T-helper 2 cell treated with Interferon-gamma antibody and Interleukin-4, amounts not matched to agents 100 ng/mL and 5 ng/mL, for 36 hours (primary cell): ENCODE measurements around the gene RTN4RL1. TPM values are rescaled to one million over a fixed set of nuclear protein-coding genes. Genes with fewer than 3 reads are reported as not detected.

Source experiments
- intact Hi-C: fragments of 100-400 bp; cut with micrococcal nuclease; formaldehyde crosslinking; loops from one replicate; pipeline ENCODE4 v1.15.1; 2023
- total RNA-seq: library from RNA; stranded (reverse); gene quantifications from 2 replicates; pipeline ENCODE4 v1.2.3, GENCODE V29; 2022

RTN4RL1 gene
- total RNA-seq, result 0.61 and 0.64 TPM in 2 replicates

DNA sequence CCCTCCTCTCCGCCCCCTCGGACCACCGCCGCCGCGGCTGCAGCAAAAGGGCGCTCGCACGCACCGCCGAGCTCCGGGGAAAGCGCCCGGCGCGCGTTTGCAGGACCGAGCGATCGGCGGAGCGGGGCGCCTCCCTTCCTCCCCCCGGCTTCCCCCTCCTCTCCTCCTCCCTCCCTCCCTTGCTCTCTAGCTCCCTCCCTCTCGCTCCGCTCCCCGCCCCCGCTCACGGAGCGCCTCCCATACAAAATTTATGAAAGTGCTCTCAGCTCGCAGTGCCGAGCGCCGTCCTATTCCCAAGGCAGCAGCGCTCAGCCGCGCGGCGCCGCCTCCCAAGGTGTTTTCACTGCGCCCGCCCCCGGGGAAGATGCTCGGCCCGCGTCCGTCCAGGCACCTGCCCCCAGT is at the start of gene RTN4RL1:
Gene RTN4RL1 (minus strand): TSS at position 115 of the 402 bp plus-strand sequence. CDS start 469 bp downstream, outside the sequence.
- intact Hi-C loops, result loop anchor here (1.0 kb wide), 1 partner anchor 16 kb away; no protein-coding TSS in a partner anchor

DNA sequence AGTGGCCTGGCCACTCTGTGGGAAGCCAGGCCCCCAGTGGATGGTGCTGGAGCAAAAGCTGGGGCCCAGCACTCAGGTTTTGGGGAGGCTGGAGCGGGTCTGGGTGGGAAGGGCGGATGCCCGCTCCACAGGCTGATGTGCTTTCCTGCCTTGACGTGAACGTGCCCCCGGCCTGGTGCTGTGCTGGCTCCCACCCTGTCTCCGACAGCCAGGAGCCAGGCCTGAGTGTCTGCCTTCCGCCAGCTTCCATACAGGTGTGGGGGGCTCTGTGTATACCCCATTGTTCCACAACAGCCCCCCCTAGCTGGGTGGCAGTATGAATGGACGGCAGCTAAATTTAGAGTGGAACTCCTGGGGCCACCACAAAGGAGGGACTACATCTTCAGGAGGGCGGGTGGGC is 49.8 kb upstream of the RTN4RL1 start:
- intact Hi-C loops, result no loop called here

DNA sequence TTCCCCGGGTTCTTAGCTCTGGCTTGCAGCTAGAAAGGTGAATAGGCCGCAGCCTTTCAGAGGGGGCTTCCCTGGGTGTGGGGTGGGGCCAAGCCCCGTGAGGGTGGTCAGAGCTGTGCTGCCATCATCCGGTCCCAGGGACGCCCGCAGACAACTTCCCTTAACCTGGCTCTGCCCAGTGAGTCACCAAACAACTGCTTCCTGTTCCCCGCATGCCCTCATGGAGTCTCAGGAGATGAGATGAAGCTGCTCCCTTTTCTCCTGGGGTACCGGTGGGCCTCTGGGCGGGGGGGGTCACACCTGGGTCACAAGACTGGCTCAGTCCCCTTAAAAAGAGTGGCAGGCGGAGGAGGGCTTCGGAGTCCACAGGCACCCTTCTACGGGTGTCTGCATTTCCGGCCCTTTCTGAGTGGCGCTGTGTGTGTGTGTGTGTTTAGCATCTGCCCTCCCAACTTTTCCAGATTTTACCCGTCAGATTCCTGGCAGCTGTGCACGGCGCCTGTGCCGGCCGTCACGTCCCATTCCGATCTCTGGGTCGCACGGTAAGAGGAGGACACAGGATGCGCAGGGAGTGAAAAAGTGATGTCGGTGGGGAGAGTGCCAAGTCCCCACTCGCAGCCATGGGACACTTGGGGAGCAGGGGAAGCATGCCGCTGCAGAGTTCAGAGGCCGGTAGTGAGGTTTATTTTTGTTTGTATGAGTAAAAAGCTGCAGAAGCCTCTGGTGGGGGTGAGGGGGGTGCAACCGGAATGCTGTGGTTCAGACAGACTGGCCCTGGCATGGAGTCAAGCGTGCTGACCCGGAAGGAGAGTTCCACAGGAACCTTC is 46.5 kb upstream of the RTN4RL1 start:
- intact Hi-C loops, result loop anchor here (2.0 kb wide), 1 partner anchor 17 kb away; the partner anchor contains the start of gene HIC1

GRCh38 chr17:2071024-2071385 is 45.9 kb upstream of the RTN4RL1 start:
- intact Hi-C loops, result loop anchor here (2.0 kb wide), 1 partner anchor 16 kb away; the partner anchor contains the start of gene HIC1

GRCh38 chr17:2070241-2071023 is 45.3 kb upstream of the RTN4RL1 start:
- intact Hi-C loops, result loop anchor here (1.0 to 2.0 kb wide), 2 partner anchors 16 to 17 kb away; partner anchors contain the start of gene HIC1

GRCh38 chr17:2068519-2069051 is 43.5 kb upstream of the RTN4RL1 start:
- intact Hi-C loops, result no loop called here

- intact Hi-C loops, result no loop called here
These were observed 42.9 kb upstream of the RTN4RL1 start for GRCh38 chr17:2068031-2068518.

DNA sequence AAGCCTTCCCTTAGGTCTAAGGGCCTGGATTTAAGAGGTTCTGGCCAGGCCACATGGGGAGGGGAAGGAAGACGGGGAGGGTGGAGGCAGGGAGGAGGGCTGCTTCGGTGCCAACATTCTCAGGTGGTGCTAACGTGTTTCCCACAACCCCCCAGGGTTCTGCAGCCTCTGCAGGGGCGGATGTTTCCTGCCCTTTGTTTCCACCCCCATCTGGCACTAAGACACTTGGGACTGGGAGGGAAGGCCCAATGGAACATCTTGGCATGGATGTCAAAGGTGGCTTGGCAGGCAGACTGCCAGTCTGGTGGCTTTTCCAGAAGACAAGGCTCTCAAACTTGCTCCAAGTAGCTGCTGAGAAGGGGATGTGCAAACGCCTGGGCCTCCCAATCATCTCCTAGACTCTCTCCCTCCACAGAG is 42.5 kb upstream of the RTN4RL1 start:
- intact Hi-C loops, result no loop called here

DNA sequence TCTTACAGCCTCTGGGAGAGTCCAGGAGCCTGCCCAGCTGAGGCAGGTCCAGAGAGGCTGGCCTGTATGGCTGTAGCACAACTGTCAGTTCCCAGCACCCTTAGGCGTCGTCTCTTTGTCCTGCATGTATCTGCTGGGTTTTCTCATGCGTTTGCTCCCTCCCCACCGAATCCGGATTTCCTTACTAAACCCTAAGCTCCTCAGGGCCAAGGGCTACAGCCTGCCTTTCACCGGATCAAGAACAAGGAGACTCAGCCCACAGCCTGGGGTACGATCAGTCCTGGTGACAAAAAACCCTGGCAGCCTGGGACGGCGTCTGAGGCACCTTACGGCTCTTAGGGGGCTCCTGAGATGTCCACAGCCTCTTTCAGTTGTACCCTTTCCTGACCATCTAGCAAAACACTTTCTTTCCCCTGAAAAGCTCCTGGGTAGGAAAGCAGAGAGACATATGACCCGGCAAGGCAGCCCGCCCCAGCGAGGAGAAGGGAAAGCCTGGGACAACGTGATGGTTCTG is 42.0 kb upstream of the RTN4RL1 start:
- intact Hi-C loops, result no loop called here

DNA sequence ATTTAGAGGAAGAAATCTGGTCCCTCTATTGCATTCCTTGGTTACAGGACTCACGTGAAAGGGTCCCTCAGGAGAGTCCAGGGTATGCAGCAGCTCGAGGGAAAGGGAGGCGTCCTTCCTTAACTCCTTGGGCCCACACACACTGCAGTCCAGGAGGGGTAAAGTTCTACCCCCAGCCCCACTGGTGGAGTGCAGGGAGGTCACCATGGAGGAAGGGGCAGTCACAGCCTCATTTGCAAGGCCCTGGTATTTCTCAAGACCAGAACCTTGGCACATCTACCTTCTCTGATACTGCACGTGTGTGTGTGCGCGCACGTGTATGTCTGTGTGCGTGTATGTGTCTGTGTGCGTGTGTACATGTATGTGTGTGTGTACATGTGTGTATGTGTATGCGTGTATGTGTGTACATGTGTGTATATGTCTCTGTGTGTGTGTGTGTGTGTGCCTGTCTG is 40.8 kb upstream of the RTN4RL1 start:
- intact Hi-C loops, result loop anchor here (2.0 kb wide), 1 partner anchor 179 kb away; no protein-coding TSS in a partner anchor

- intact Hi-C loops, result loop anchor here (2.0 kb wide), 1 partner anchor 180 kb away; no protein-coding TSS in a partner anchor
These were observed 40.0 kb upstream of the RTN4RL1 start for GRCh38 chr17:2064980-2065785.

DNA sequence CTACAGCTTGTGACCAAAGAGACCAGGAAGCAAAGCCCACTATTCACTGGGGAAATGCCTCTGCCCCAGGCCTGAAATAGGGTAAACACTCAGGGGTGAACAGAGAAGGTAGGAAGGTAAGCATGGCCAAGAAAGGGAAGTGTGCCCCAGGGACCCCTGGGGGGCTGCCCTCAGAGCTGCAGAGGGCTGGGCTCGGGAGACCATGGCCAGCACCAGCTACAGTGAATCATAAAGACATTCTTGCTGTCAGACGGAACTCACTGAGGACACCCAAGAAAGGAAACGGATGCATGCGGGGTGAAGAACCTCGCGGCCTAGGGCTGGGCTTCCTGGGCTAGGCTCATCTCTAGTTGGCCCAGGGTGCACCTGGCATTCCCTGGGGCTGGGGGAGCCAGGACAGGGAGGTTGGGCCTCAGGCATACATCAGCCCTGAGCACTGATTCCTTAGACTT is 39.4 kb upstream of the RTN4RL1 start:
- intact Hi-C loops, result loop anchor here (2.0 kb wide), 1 partner anchor 180 kb away; no protein-coding TSS in a partner anchor

GRCh38 chr17:2064147-2064489 is 39.0 kb upstream of the RTN4RL1 start:
- intact Hi-C loops, result loop anchor here (2.0 kb wide), 1 partner anchor 181 kb away; no protein-coding TSS in a partner anchor

DNA sequence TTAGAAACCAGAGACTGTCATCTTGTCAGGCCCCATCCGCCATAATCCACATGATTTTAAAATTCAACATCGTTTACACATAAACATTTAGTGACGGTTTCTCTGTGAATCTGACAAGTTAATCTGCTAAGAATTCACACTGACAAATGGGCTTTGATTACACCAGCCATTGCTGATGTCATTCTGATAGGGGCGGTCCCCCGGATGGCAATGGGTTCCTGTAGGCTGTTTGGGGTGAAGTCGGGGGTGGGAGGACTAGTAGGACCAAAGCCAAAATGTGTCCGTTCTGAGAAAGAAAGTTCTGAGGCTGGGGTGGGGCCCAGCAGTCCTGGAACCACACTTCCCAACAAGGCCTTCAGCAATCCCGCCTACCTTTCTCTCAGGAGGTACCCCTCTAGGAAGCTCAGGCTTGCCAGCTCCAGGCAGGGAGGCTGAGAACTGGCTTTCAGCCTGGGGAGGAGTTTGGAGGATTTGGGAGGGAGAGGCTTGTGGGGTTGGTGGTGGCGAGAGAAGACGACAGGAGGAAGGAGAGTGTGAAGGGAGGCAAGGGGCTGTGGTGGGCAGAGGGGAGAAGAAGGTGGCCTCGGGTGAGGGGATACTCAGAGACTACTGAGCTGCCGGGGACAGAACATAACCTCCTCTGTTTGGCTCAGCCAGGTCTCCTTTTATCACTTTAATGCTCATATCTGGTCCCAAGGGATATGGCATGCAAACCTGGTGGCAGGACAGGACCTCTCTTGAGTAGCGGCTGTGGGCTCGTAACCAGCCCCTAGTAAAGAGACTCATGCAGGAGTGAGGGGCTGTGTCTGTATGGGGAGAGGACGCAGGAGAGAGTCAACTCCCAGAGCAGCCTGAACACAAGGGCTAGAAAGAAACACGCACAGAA is 38.4 kb upstream of the RTN4RL1 start:
- intact Hi-C loops, result loop anchor here (2.0 kb wide), 1 partner anchor 181 kb away; no protein-coding TSS in a partner anchor

- intact Hi-C loops, result no loop called here
These were observed 37.5 kb upstream of the RTN4RL1 start for GRCh38 chr17:2062571-2063183.

GRCh38 chr17:2061441-2061958 is 36.4 kb upstream of the RTN4RL1 start:
- intact Hi-C loops, result no loop called here

DNA sequence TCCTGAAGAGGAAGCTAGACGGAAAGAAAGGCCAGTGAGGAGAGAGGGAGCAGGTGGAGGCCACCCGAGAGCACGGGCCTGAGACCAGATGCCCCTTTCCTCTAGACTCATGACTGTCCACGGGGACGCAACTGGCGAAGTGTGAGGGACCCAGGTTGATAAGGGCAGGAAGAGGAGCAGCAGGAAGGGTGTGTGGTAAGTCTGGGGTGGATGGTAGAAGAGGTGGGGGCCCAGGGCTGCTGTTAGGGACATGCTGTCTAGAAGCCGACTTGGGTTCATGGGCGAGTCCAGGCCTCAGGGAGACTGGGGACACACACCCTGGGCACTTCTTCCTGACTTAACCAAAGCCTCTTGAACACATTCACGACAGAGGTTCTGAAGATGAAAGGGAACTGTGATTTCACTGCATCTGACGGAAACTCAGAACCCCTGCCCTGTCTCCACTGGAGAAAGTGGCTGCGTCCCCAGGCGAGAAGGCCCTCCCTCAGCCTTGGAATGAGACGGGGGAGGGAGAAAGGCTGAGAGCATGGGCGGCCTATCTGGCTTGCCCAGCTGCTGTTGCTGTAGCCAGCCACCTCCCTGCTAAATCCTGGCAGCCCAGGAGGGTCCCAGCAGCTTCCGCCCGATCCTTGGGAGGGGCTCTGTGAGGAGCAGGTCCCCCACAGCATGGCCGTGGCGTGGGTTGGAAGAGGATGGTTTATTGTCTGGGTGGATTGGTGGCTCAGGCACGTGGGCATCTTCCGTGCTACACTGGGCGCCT is 35.7 kb upstream of the RTN4RL1 start:
- intact Hi-C loops, result no loop called here

GRCh38 chr17:2060385-2060658 is 35.2 kb upstream of the RTN4RL1 start:
- intact Hi-C loops, result no loop called here
